Type B pancreatic cell (in vitro differentiated cells): ENCODE measurements around the gene LRP1B. TPM values are rescaled to one million over a fixed set of nuclear protein-coding genes. Genes with fewer than 3 reads are reported as not detected.

Source experiments
- DNase-seq: peaks from one replicate; pipeline ENCODE4 v3.0.0; 2021; ENCODE audit warnings: mixed read lengths; ENCODE audit not compliant: unreplicated experiment; ENCODE audit errors: extremely low spot score
- H3K27ac Mint-ChIP-seq: 2 replicates; pipeline ENCODE4 v1.8.0; 2021; ENCODE audit warnings: mild to moderate bottlenecking, mixed read lengths
- H3K27me3 Mint-ChIP-seq: 2 replicates; pipeline ENCODE4 v1.8.0; 2021; ENCODE audit warnings: mixed read lengths
- H3K36me3 Mint-ChIP-seq: 2 replicates; pipeline ENCODE4 v1.8.0; 2021; ENCODE audit warnings: mixed read lengths
- H3K4me1 Mint-ChIP-seq: one replicate; pipeline ENCODE4 v1.8.0; 2021; ENCODE audit warnings: mixed read lengths; ENCODE audit not compliant: unreplicated experiment
- H3K4me3 Mint-ChIP-seq: 2 replicates; pipeline ENCODE4 v1.8.0; 2021; ENCODE audit warnings: mild to moderate bottlenecking, mixed read lengths
- H3K9me3 Mint-ChIP-seq: 2 replicates; pipeline ENCODE4 v1.8.0; 2021; ENCODE audit warnings: mixed read lengths
- CTCF ChIP-seq: fragments of 200-600 bp; sonication (generic); conservative IDR thresholded peaks from 2 replicates; pipeline ENCODE4 v1.5.0; 2021; ENCODE audit warnings: antibody characterized with exemption, mild to moderate bottlenecking
- total RNA-seq: library from RNA; stranded (reverse); gene quantifications from 2 replicates; pipeline ENCODE4 v1.2.1, GENCODE V29; 2021; ENCODE audit warnings: low replicate concordance

Gene LRP1B
- total RNA-seq, 1 donor from 2014 or later, result 16.0 TPM

GRCh38 chr2:142130111-142131009 is 456 bp downstream of the LRP1B start:
- no peak for TF ChIP-seq CTCF
- Mint-ChIP-seq H3K36me3 (no peaks in the 10 kb centered on the region), H3K27me3 (peaks cover 62% of the 10 kb centered on the region)

GRCh38 chr2:142128105-142128504 is 2.7 kb downstream of the LRP1B start:
- Mint-ChIP-seq H3K27me3 (peaks cover 65% of the 10 kb centered on the region), H3K27ac (no peak overlapping the region), H3K9me3 (no peaks in the 10 kb centered on the region), H3K4me1 (peaks cover 7% of the 10 kb centered on the region), H3K36me3 (no peaks in the 10 kb centered on the region), H3K4me3 (peak overlapping the region; percentile 97)
- no peak for DNase-seq
- TF ChIP-seq CTCF, result no peak

More at GRCh38 chr2:142130111-142131009, 456 bp downstream of the LRP1B start:
- Mint-ChIP-seq H3K27ac (peak overlapping the region; percentile 80), H3K9me3 (no peaks in the 10 kb centered on the region), H3K4me3 (peak overlapping the region; percentile 97), H3K4me1 (peaks cover 12% of the 10 kb centered on the region)
- peak; percentile 77 for DNase-seq

GRCh38 chr2:142127248-142127647 is 3.6 kb downstream of the LRP1B start:
- Mint-ChIP-seq H3K4me3 (peak overlapping the region; percentile 32), H3K36me3 (no peaks in the 10 kb centered on the region), H3K4me1 (peaks cover 7% of the 10 kb centered on the region), H3K27me3 (peaks cover 61% of the 10 kb centered on the region), H3K27ac (no peak overlapping the region), H3K9me3 (no peaks in the 10 kb centered on the region)
- no peak for DNase-seq
- TF ChIP-seq CTCF, result no peak

GRCh38 chr2:142124706-142125105 is 6.1 kb downstream of the LRP1B start:
- H3K4me1 Mint-ChIP-seq, result no peaks in the 10 kb centered on the region
- H3K27me3 Mint-ChIP-seq, result peaks cover 40% of the 10 kb centered on the region
- H3K9me3 Mint-ChIP-seq, result no peaks in the 10 kb centered on the region
- no peak overlapping the region for H3K4me3 Mint-ChIP-seq
- H3K36me3 Mint-ChIP-seq, result no peaks in the 10 kb centered on the region
- TF ChIP-seq CTCF, result no peak
- no peak for DNase-seq
- H3K27ac Mint-ChIP-seq, result no peak overlapping the region

- DNase-seq, result no peak
- H3K27me3 Mint-ChIP-seq, result peaks cover 5% of the 10 kb centered on the region
- H3K27ac Mint-ChIP-seq, result no peak overlapping the region
- no peak overlapping the region for H3K4me3 Mint-ChIP-seq
- no peak for TF ChIP-seq CTCF
- peaks cover 2% of the 10 kb centered on the region for H3K9me3 Mint-ChIP-seq
- H3K4me1 Mint-ChIP-seq, result no peaks in the 10 kb centered on the region
- H3K36me3 Mint-ChIP-seq, result no peaks in the 10 kb centered on the region
These were observed 11.5 kb downstream of the LRP1B start for GRCh38 chr2:142119347-142119746.
